Right lobe of liver (tissue), 5 donors: Measurements from ENCODE around the gene GTF2H3. TPM values are rescaled to one million over a fixed set of nuclear protein-coding genes. Genes with fewer than 3 reads are reported as not detected.

Experiments used
- small RNA-seq, 2 experiments: library from RNA; depleted of rRNA; stranded (forward); fragments of <200 nt; gene quantifications; one replicate each; pipeline ENCODE3, GENCODE V24; 2016
- total RNA-seq, 6 experiments: library from RNA; depleted of rRNA in 2 of 6; stranded (reverse); fragments of >200 nt in 2 of 6; fragmentation: NEBNext Ultra II Directional in 3 of 6; extraction: Animal tissue kit (Norgen Biotek cat#: 25700) in 3 of 6; gene quantifications; one replicate each; pipeline versions ENCODE4 v1.1.0 to v1.2.4, GENCODE V29; 2016 to 2023
- donor health status: DM: no; HTN: no; CAD: no.
- donor health status: DM: no; HTN: no; CAD: no.
- donor health status: DM: no; HTN: yes; CAD: no.
- donor health status: DM: no; HTN: yes; CAD: no.

The GTF2H3 gene
- total RNA-seq, 6 experiments from 2014 or later = 10.9 to 15.6 (median 13.9) TPM

Small RNA genes lying within 50 kb of the gene (small RNA-seq; reads per million reads assigned to genes)
- gene SNORA9B = 0 reads per million in 2 experiments

Other genes starting within 250 kb of the GTF2H3 start
- 10 to 100 TPM; 13.1 to 17.6 (median 13.7) TPM for gene KMT5A, start 249.7 kb upstream of the GTF2H3 start, total RNA-seq
- gene RILPL2, start 197.1 kb upstream of the GTF2H3 start, total RNA-seq = 1 to 10 TPM; 1.6 to 2.7 (median 1.8) TPM
- 10 to 100 TPM in 1 of 6 experiments, 1 to 10 TPM in 5; 7.8 to 10.3 (median 9.5) TPM for gene SNRNP35, start 175.7 kb upstream of the GTF2H3 start, total RNA-seq
- 1 to 10 TPM; 3.2 to 7.5 (median 5.3) TPM for gene RILPL1, start 100.1 kb upstream of the GTF2H3 start, total RNA-seq
- 100 to 1,000 TPM; 197 to 282 (median 215) TPM for gene TMED2, start 49.3 kb upstream of the GTF2H3 start, total RNA-seq
- gene DDX55, start 31.7 kb upstream of the GTF2H3 start, total RNA-seq = 10 to 100 TPM in 3 of 6 experiments, 1 to 10 TPM in 3; 6.4 to 33.3 (median 10.5) TPM
- gene EIF2B1, start 143 bp upstream of the GTF2H3 start, total RNA-seq = 100 to 1,000 TPM in 1 of 6 experiments, 10 to 100 TPM in 5; 19.3 to 137 (median 22.2) TPM
- gene TCTN2, start 37.3 kb downstream of the GTF2H3 start, total RNA-seq = 1 to 10 TPM in 2 of 6 experiments, under 1 TPM in 4; 0.61 to 1.2 (median 0.88) TPM
- 10 to 100 TPM in 3 of 6 experiments, 1 to 10 TPM in 3; 7.6 to 12.9 (median 10.1) TPM for gene ATP6V0A2, start 78.5 kb downstream of the GTF2H3 start, total RNA-seq
- under 1 TPM in 5 of 6 experiments, not detected in 1; under 0.01 to 0.40 (median 0.16) TPM for gene DNAH10, start 128.5 kb downstream of the GTF2H3 start, total RNA-seq